ENCODE data around the gene TACC2. TPM values are rescaled to one million over a fixed set of nuclear protein-coding genes. Genes with fewer than 3 reads are reported as not detected.
A peak's percentile ranks its signal among the peaks of the same experiment; 100 is the strongest.

The TACC2 gene
- total and polyA plus RNA-seq, 2 experiments from 2014 or later: 75.7 to 98.0 TPM

GRCh38 chr10:122204691-122205489, 215.9 kb downstream of the TACC2 start:
- H3K4me3 ChIP-seq: no peak overlapping the region
- no peak for TF ChIP-seq CTCF (IDR thresholded peaks at IDR 0.05; ENCODE audit: low read depth, low read length)
- H3K4me1 ChIP-seq (ENCODE audit: low read depth): peaks cover 22% of the 10 kb centered on the region
- peak overlapping the region; percentile 13 for H3K27ac ChIP-seq
- no peaks in the 10 kb centered on the region for H3K27me3 ChIP-seq
- H3K36me3 ChIP-seq: peaks cover 4% of the 10 kb centered on the region
- DNase-seq (ENCODE audit: low read depth in 1 of 2, low spot score in 1 of 2): no peak
- no peaks in the 10 kb centered on the region for H3K9me3 ChIP-seq (ENCODE audit: low read depth)

GRCh38 chr10:122206471-122207065, 217.6 kb downstream of the TACC2 start:
- Histone ChIP-seq H3K27ac (peak overlapping the region; percentile 59), H3K4me1 (ENCODE audit: low read depth) (peaks cover 22% of the 10 kb centered on the region), H3K36me3 (peaks cover 13% of the 10 kb centered on the region), H3K9me3 (ENCODE audit: low read depth) (no peaks in the 10 kb centered on the region), H3K4me3 (no peak overlapping the region), H3K27me3 (no peaks in the 10 kb centered on the region)
- TF ChIP-seq CTCF (IDR thresholded peaks at IDR 0.05; ENCODE audit: low read depth, low read length): no peak
- DNase-seq (ENCODE audit: low read depth in 1 of 2, low spot score in 1 of 2): no peak

GRCh38 chr10:122207163-122207562, 218.2 kb downstream of the TACC2 start:
- TF ChIP-seq CTCF (IDR thresholded peaks at IDR 0.05; ENCODE audit: low read depth, low read length): no peak
- H3K36me3 ChIP-seq: peaks cover 18% of the 10 kb centered on the region
- no peak overlapping the region for H3K4me3 ChIP-seq
- DNase-seq (ENCODE audit: low read depth in 1 of 2, low spot score in 1 of 2): no peak
- H3K27me3 ChIP-seq: no peaks in the 10 kb centered on the region
- peaks cover 22% of the 10 kb centered on the region for H3K4me1 ChIP-seq (ENCODE audit: low read depth)
- H3K9me3 ChIP-seq (ENCODE audit: low read depth): no peaks in the 10 kb centered on the region
- peak overlapping the region; percentile 59 for H3K27ac ChIP-seq

- DNase-seq (ENCODE audit: low read depth in 1 of 2, low spot score in 1 of 2): peak; percentile 66 to 87
- TF ChIP-seq CTCF (IDR thresholded peaks at IDR 0.05; ENCODE audit: low read depth, low read length): no peak
- H3K27ac ChIP-seq: peak overlapping the region; percentile 59
- H3K4me3 ChIP-seq: no peak overlapping the region
- no peaks in the 10 kb centered on the region for H3K27me3 ChIP-seq
- H3K9me3 ChIP-seq (ENCODE audit: low read depth): no peaks in the 10 kb centered on the region
- H3K36me3 ChIP-seq: peaks cover 23% of the 10 kb centered on the region
- peaks cover 22% of the 10 kb centered on the region for H3K4me1 ChIP-seq (ENCODE audit: low read depth)
Measured at GRCh38 chr10:122207596-122207995, 218.6 kb downstream of the TACC2 start.

- no peaks in the 10 kb centered on the region for H3K9me3 ChIP-seq (ENCODE audit: low read depth)
- no peaks in the 10 kb centered on the region for H3K27me3 ChIP-seq
- H3K4me1 ChIP-seq (ENCODE audit: low read depth): peaks cover 22% of the 10 kb centered on the region
- no peak for TF ChIP-seq CTCF (IDR thresholded peaks at IDR 0.05; ENCODE audit: low read depth, low read length)
- DNase-seq (ENCODE audit: low read depth in 1 of 2, low spot score in 1 of 2): no peak
- H3K27ac ChIP-seq: peak overlapping the region; percentile 59
- peaks cover 24% of the 10 kb centered on the region for H3K36me3 ChIP-seq
- no peak overlapping the region for H3K4me3 ChIP-seq
Measured at GRCh38 chr10:122208571-122209430, 219.8 kb downstream of the TACC2 start.

Data from cardiac muscle cell (in vitro differentiated cells and primary cell).